Osteocyte (in vitro differentiated cells): ENCODE results near the gene PWWP2A. TPM values are rescaled to one million over a fixed set of nuclear protein-coding genes. Genes with fewer than 3 reads are reported as not detected.

Source experiments
- DNase-seq: peaks from one replicate; pipeline ENCODE4 v3.0.0; 2021; ENCODE audit warnings: mixed read lengths; ENCODE audit not compliant: unreplicated experiment; ENCODE audit errors: extremely low spot score
- H3K27ac Mint-ChIP-seq: one replicate; pipeline ENCODE4 v1.8.0; 2021; ENCODE audit warnings: mild to moderate bottlenecking, mixed read lengths; ENCODE audit not compliant: unreplicated experiment
- H3K27me3 Mint-ChIP-seq: one replicate; pipeline ENCODE4 v1.8.0; 2021; ENCODE audit warnings: mixed read lengths; ENCODE audit not compliant: unreplicated experiment
- H3K36me3 Mint-ChIP-seq: one replicate; pipeline ENCODE4 v1.8.0; 2021; ENCODE audit warnings: mixed read lengths; ENCODE audit not compliant: unreplicated experiment
- H3K4me1 Mint-ChIP-seq: one replicate; pipeline ENCODE4 v1.8.0; 2021; ENCODE audit warnings: mixed read lengths; ENCODE audit not compliant: unreplicated experiment
- H3K4me3 Mint-ChIP-seq: one replicate; pipeline ENCODE4 v1.8.0; 2021; ENCODE audit warnings: mild to moderate bottlenecking, moderate library complexity, mixed read lengths; ENCODE audit not compliant: unreplicated experiment
- H3K9me3 Mint-ChIP-seq: one replicate; pipeline ENCODE4 v1.8.0; 2021; ENCODE audit warnings: mixed read lengths; ENCODE audit not compliant: unreplicated experiment
- CTCF ChIP-seq: fragments of 200-600 bp; sonication (generic); IDR thresholded peaks from 2 replicates; pipeline ENCODE4 v1.5.0; 2021; ENCODE audit warnings: antibody characterized with exemption, mild to moderate bottlenecking, moderate library complexity
- total RNA-seq: library from RNA; stranded (reverse); gene quantifications from 2 replicates; pipeline ENCODE4 v1.2.1, GENCODE V29; 2021

The PWWP2A gene
- total RNA-seq, 1 donor from 2014 or later, result 22.3 TPM

- H3K4me1 Mint-ChIP-seq, result peaks cover 37% of the 10 kb centered on the region
Measured at GRCh38 chr5:160084144-160084543, 35.1 kb downstream of the PWWP2A start.

GRCh38 chr5:160083501-160083900, 35.7 kb downstream of the PWWP2A start:
- Mint-ChIP-seq H3K4me3 (peak overlapping the region; percentile 34), H3K4me1 (peaks cover 35% of the 10 kb centered on the region), H3K27ac (peak overlapping the region; percentile 93), H3K9me3 (no peaks in the 10 kb centered on the region), H3K36me3 (peaks cover 5% of the 10 kb centered on the region), H3K27me3 (no peaks in the 10 kb centered on the region)
- TF ChIP-seq CTCF, result no peak
- DNase-seq, result no peak

More at GRCh38 chr5:160084144-160084543, 35.1 kb downstream of the PWWP2A start:
- TF ChIP-seq CTCF, result no peak
- Mint-ChIP-seq H3K27ac (no peak overlapping the region), H3K4me3 (no peak overlapping the region), H3K36me3 (peaks cover 2% of the 10 kb centered on the region), H3K9me3 (no peaks in the 10 kb centered on the region), H3K27me3 (no peaks in the 10 kb centered on the region)
- DNase-seq, result no peak

GRCh38 chr5:160082614-160083500, 36.4 kb downstream of the PWWP2A start:
- Mint-ChIP-seq H3K27me3 (no peaks in the 10 kb centered on the region), H3K4me1 (peaks cover 35% of the 10 kb centered on the region), H3K27ac (peak overlapping the region; percentile 93), H3K4me3 (peak overlapping the region; percentile 34), H3K9me3 (no peaks in the 10 kb centered on the region), H3K36me3 (peaks cover 7% of the 10 kb centered on the region)
- TF ChIP-seq CTCF, result no peak
- no peak for DNase-seq

- DNase-seq, result no peak
- no peak for TF ChIP-seq CTCF
- no peaks in the 10 kb centered on the region for H3K27me3 Mint-ChIP-seq
- H3K36me3 Mint-ChIP-seq, result peaks cover 14% of the 10 kb centered on the region
- H3K27ac Mint-ChIP-seq, result peak overlapping the region; percentile 93
- no peaks in the 10 kb centered on the region for H3K9me3 Mint-ChIP-seq
- peaks cover 35% of the 10 kb centered on the region for H3K4me1 Mint-ChIP-seq
- H3K4me3 Mint-ChIP-seq, result no peak overlapping the region
Measured at GRCh38 chr5:160081495-160081894, 37.8 kb downstream of the PWWP2A start.

- peaks cover 14% of the 10 kb centered on the region for H3K36me3 Mint-ChIP-seq
- no peak for TF ChIP-seq CTCF
- H3K4me1 Mint-ChIP-seq, result peaks cover 38% of the 10 kb centered on the region
- H3K27ac Mint-ChIP-seq, result no peak overlapping the region
- no peak overlapping the region for H3K4me3 Mint-ChIP-seq
- no peak for DNase-seq
- no peaks in the 10 kb centered on the region for H3K9me3 Mint-ChIP-seq
- no peaks in the 10 kb centered on the region for H3K27me3 Mint-ChIP-seq
Measured at GRCh38 chr5:160079753-160080152, 39.5 kb downstream of the PWWP2A start.
